Activated naive CD8-positive, alpha-beta T cell treated with anti-CD3 and anti-CD28 coated beads, Interleukin-2, amount 50 U/mL, for 24 hours (primary cell): ENCODE measurements around the gene FYTTD1.
A peak's percentile ranks its signal among the peaks of the same experiment; 100 is the strongest.
"Not testable (repeated sequence)": the region's sequence is repeated elsewhere in the genome, so short reads cannot be mapped to it uniquely, and the experiment has no call there.

ENCODE experiments used
- ATAC-seq: fragments of 150-1000 bp; cut with Tn5 transposase; one replicate; pipeline ENCODE4 v1.10.0; 2021
- DNase-seq: peaks from one replicate; pipeline ENCODE4 v3.0.0; 2021
- H3K27ac Mint-ChIP-seq: one replicate; pipeline ENCODE4 v1.8.0; 2021; ENCODE audit warnings: mild to moderate bottlenecking, mixed read lengths
- H3K27me3 Mint-ChIP-seq: one replicate; pipeline ENCODE4 v1.8.0; 2021; ENCODE audit warnings: mixed read lengths
- H3K36me3 Mint-ChIP-seq: one replicate; pipeline ENCODE4 v1.8.0; 2021; ENCODE audit warnings: low read depth, mixed read lengths
- H3K4me1 Mint-ChIP-seq: one replicate; pipeline ENCODE4 v1.8.0; 2021; ENCODE audit warnings: mixed read lengths
- H3K4me3 Mint-ChIP-seq: one replicate; pipeline ENCODE4 v1.8.0; 2021; ENCODE audit warnings: mild to moderate bottlenecking, moderate library complexity, mixed read lengths
- H3K9me3 Mint-ChIP-seq: one replicate; pipeline ENCODE4 v1.8.0; 2021; ENCODE audit warnings: mixed read lengths

Gene FYTTD1

GRCh38 chr3:197749601-197750395 is at the start of gene FYTTD1:
FYTTD1 (plus strand) TSS chr3:197749883; CDS start chr3:197749972, 89 bp downstream.
- Mint-ChIP-seq H3K4me1 (peaks cover 42% of the 10 kb centered on the region), H3K9me3 (no peaks in the 10 kb centered on the region), H3K27me3 (no peaks in the 10 kb centered on the region), H3K36me3 (no peaks in the 10 kb centered on the region), H3K27ac (peak within 1 kb of the TSS; percentile 87), H3K4me3 (peak within 1 kb of the TSS; percentile 95)
- peak; percentile 85 for DNase-seq
- peak; percentile 83 for ATAC-seq

DNA sequence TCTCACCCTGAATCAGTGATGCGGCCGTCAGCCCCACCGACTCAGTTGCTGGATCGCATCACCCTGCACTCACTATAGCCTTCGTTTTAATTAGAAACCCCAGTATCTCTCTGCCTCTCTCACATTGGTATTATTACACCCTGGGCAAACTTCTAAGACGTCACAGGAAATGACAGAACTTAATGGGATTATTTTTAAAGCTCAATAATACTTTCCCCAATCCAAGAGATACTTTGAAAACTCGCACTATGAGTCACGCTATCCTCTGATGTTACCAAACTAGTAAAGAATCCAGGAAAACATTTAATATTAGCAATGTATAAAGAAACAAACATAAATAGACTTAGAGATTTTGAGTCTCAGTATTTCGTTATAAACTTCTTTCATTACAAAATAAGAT is 49.6 kb upstream of the FYTTD1 start:
- no peak for ATAC-seq
- Mint-ChIP-seq H3K4me1 (no peaks in the 10 kb centered on the region), H3K27me3 (no peaks in the 10 kb centered on the region), H3K36me3 (peaks cover 57% of the 10 kb centered on the region), H3K27ac (no peak overlapping the region), H3K4me3 (no peak overlapping the region), H3K9me3 (no peaks in the 10 kb centered on the region)
- DNase-seq: no peak

DNA sequence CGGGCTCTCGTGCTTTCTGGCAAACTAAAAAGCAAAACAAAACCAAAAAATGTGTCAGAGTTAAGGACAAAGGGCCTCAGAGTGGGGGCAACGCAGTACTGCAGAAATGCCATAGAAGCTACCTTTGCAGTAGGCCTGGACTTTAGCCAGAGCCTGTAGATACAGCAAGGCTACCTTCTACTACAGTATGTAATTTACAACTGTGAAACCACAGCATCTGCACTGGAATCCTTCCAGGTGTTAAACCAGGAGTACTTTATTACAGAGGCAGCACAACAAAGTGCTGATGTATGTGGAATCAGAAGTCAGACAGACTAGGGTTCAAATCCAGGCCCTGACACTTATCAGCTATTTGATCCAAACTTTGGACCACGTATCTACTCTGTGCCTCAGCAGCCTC is 47.8 kb upstream of the FYTTD1 start:
- Mint-ChIP-seq H3K4me1 (no peaks in the 10 kb centered on the region), H3K9me3 (no peaks in the 10 kb centered on the region), H3K36me3 (peaks cover 46% of the 10 kb centered on the region), H3K27me3 (no peaks in the 10 kb centered on the region), H3K27ac (peak overlapping the region; percentile 59), H3K4me3 (no peak overlapping the region)
- ATAC-seq: no peak
- DNase-seq: no peak

DNA sequence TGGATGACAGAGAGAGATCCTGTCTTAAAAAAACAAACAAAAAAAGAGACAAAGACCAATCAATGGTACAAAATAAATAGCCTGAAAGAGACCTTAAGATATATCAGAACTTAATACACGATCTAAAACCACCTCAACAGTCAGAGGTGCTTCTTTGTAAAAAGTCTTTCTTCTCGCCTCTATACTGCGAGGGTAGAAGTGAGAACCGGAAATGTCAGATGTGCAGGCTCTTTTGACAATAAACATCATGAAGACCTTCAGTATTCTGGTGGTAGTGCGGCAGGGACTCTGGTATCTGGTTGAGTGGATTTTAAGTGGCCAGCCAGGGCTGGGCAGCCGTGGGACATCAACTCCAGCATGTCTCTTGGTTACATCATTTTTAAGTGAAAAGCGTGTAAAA is 43.0 kb upstream of the FYTTD1 start:
- Mint-ChIP-seq H3K27ac (peak overlapping the region; percentile 42), H3K4me3 (no peak overlapping the region), H3K4me1 (peaks cover 10% of the 10 kb centered on the region), H3K36me3 (peaks cover 12% of the 10 kb centered on the region), H3K27me3 (no peaks in the 10 kb centered on the region), H3K9me3 (no peaks in the 10 kb centered on the region)
- ATAC-seq (no peak), DNase-seq (no peak)

GRCh38 chr3:197709135-197709534 is 40.5 kb upstream of the FYTTD1 start:
- DNase-seq: no peak
- no peak overlapping the region for H3K27ac Mint-ChIP-seq

GRCh38 chr3:197710965-197711364 is 38.7 kb upstream of the FYTTD1 start:
- not testable (repeated sequence) for ATAC-seq, H3K36me3 Mint-ChIP-seq, H3K27ac Mint-ChIP-seq, H3K4me3 Mint-ChIP-seq, DNase-seq, H3K9me3 Mint-ChIP-seq, H3K27me3 Mint-ChIP-seq
- peaks cover 42% of the 10 kb centered on the region for H3K4me1 Mint-ChIP-seq

More at GRCh38 chr3:197709135-197709534, 40.5 kb upstream of the FYTTD1 start:
- H3K9me3 Mint-ChIP-seq: no peaks in the 10 kb centered on the region
- no peak for ATAC-seq
- peaks cover 10% of the 10 kb centered on the region for H3K36me3 Mint-ChIP-seq
- no peak overlapping the region for H3K4me3 Mint-ChIP-seq
- H3K4me1 Mint-ChIP-seq: peaks cover 33% of the 10 kb centered on the region
- no peaks in the 10 kb centered on the region for H3K27me3 Mint-ChIP-seq

DNA sequence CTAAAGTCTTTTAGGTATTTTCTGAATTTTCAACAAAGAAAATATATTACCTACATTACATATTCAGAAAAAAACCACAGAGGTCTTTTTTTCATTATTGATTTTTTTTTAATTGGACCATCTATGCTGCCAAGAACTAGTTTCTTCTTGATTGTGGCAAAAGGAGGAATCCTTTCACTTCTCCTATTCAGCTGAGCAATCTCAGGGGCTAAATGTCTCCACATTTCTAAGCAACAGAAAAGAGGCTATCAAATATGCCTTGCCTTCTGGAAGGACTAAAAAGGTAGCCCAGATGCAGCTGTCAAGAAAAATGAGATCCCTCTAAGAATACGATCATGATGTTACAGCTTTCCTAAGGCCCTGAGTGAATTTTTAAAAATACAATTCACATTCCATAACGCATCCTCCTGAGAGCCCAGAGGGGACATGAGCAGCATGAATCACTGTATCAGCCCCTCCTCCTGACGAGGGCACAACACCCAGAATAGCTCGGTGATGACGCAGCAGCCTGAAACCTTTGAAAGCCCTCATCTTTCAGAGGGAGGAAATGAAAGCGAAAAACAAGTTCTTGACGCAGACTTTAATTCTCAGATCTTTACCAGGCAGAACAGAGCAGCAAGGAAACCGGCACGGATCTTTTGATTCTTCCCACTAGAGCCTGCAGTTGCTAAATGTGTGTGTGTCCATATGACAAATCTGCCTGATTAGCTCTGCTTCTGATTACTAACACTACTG is 37.5 kb upstream of the FYTTD1 start:
- Mint-ChIP-seq H3K9me3 (no peaks in the 10 kb centered on the region), H3K4me3 (peak overlapping the region; percentile 73), H3K27ac (peak overlapping the region; percentile 94), H3K27me3 (no peaks in the 10 kb centered on the region), H3K36me3 (peaks cover 8% of the 10 kb centered on the region), H3K4me1 (peaks cover 42% of the 10 kb centered on the region)
- ATAC-seq: peak; percentile 99
- peak; percentile 83 for DNase-seq

DNA sequence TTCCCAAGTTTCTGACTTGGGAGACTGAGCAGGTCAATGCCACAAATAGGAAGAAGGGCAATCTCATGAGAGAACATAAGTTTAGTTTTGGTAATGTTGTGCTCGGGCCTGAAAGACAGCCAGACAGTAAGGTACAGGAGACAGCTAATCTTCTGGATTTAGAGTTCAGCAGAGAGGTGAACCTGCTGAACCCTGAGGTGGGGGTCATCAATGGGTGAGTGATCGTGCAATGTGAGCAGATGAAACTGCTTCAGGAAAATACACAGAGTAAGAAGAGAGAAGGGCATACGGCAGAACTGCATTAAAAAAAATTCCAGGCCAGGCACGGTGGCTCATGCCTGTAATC is 36.2 kb upstream of the FYTTD1 start:
- DNase-seq (no peak), ATAC-seq (no peak)
- H3K36me3 Mint-ChIP-seq: peaks cover 16% of the 10 kb centered on the region
- no peaks in the 10 kb centered on the region for H3K27me3 Mint-ChIP-seq
- H3K4me3 Mint-ChIP-seq: peak overlapping the region; percentile 35
- peaks cover 42% of the 10 kb centered on the region for H3K4me1 Mint-ChIP-seq
- H3K27ac Mint-ChIP-seq: peak overlapping the region; percentile 64
- H3K9me3 Mint-ChIP-seq: no peaks in the 10 kb centered on the region

DNA sequence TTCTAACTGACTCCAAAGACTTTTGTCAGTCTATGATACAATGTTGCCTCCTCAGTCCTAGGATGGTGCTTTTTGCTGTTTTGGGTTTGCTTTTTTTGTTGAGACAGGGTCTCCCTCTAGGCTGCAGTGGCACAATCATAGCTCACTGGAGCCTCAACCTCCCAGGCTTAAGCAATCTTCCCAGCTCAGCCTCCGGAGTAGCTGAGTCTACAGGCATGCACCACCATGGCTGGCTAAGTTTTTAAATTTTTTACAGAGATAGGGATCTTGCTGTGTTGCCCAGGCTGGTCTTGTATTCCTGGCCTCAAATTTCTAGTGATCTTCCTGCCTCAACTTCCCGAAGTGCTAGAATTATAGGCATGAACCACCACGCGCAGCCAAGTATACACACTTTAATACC is 35.4 kb upstream of the FYTTD1 start:
- Mint-ChIP-seq H3K9me3 (no peaks in the 10 kb centered on the region), H3K36me3 (peaks cover 14% of the 10 kb centered on the region), H3K4me3 (no peak overlapping the region), H3K4me1 (peaks cover 38% of the 10 kb centered on the region), H3K27ac (peak overlapping the region; percentile 41), H3K27me3 (no peaks in the 10 kb centered on the region)
- DNase-seq (no peak), ATAC-seq (no peak)

GRCh38 chr3:197718891-197719290 is 30.8 kb upstream of the FYTTD1 start:
- peaks cover 28% of the 10 kb centered on the region for H3K36me3 Mint-ChIP-seq
- no peak for ATAC-seq
- peaks cover 12% of the 10 kb centered on the region for H3K4me1 Mint-ChIP-seq

DNA sequence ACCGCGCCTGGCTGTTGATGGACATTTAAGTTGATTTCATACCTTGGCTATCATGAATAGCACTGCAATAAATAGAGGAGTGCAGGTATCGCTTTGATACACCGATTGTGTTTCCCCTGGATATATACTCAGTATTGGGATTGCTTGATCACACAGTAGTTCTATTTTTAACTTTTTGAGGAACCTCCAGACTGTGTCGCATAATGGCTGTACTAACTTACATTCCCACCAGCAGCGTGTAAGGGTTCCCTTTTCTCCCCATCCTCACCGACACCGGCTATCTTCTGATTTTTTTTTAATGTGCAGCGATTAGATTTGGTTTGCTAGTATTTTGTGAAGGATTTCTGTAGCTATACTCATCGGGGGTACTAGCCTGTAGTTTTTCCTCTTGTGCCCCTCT is 29.0 kb upstream of the FYTTD1 start:
- Mint-ChIP-seq H3K36me3 (peaks cover 28% of the 10 kb centered on the region), H3K27ac (no peak overlapping the region), H3K9me3 (peaks cover 14% of the 10 kb centered on the region), H3K4me1 (peaks cover 2% of the 10 kb centered on the region), H3K27me3 (no peaks in the 10 kb centered on the region), H3K4me3 (no peak overlapping the region)
- DNase-seq: no peak
- no peak for ATAC-seq

More at GRCh38 chr3:197718891-197719290, 30.8 kb upstream of the FYTTD1 start:
- no peak overlapping the region for H3K27ac Mint-ChIP-seq
- no peak for DNase-seq
- no peak overlapping the region for H3K4me3 Mint-ChIP-seq
- H3K9me3 Mint-ChIP-seq: peaks cover 14% of the 10 kb centered on the region
- no peaks in the 10 kb centered on the region for H3K27me3 Mint-ChIP-seq

GRCh38 chr3:197722734-197723133 is 26.9 kb upstream of the FYTTD1 start:
- ATAC-seq: no peak
- Mint-ChIP-seq H3K9me3 (peaks cover 14% of the 10 kb centered on the region), H3K4me3 (no peak overlapping the region), H3K27me3 (no peaks in the 10 kb centered on the region), H3K36me3 (peaks cover 24% of the 10 kb centered on the region), H3K4me1 (peaks cover 3% of the 10 kb centered on the region), H3K27ac (no peak overlapping the region)
- DNase-seq: no peak

- H3K36me3 Mint-ChIP-seq: peaks cover 12% of the 10 kb centered on the region
- peaks cover 22% of the 10 kb centered on the region for H3K4me1 Mint-ChIP-seq
- not testable (repeated sequence) for H3K27me3 Mint-ChIP-seq, H3K4me3 Mint-ChIP-seq, H3K9me3 Mint-ChIP-seq, DNase-seq, H3K27ac Mint-ChIP-seq
- peak; percentile 33 for ATAC-seq
These were observed 21.8 kb upstream of the FYTTD1 start for GRCh38 chr3:197727878-197728277.

DNA sequence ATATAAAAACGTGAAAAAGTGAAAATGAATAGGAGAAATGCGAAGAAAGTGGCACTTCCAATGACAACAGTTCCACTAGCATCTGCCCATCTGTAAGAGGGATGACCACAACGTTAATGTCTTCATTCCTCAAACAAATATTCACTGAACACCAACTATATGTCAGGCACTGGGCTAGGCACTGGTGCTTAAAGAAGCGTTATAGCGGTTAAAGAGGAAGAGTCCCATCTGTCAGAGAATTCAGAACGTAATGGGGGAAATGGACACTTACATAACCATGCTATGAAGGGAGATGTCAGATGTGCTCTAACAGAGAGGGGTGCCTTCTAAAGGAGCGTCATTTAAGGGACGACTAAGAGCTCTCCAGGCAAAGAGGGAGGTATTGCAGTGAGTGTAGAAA is 21.2 kb upstream of the FYTTD1 start:
- ATAC-seq: no peak
- Mint-ChIP-seq H3K9me3 (peaks cover 1% of the 10 kb centered on the region), H3K4me3 (no peak overlapping the region), H3K27me3 (no peaks in the 10 kb centered on the region), H3K4me1 (peaks cover 22% of the 10 kb centered on the region), H3K36me3 (peaks cover 11% of the 10 kb centered on the region), H3K27ac (no peak overlapping the region)
- DNase-seq: no peak

DNA sequence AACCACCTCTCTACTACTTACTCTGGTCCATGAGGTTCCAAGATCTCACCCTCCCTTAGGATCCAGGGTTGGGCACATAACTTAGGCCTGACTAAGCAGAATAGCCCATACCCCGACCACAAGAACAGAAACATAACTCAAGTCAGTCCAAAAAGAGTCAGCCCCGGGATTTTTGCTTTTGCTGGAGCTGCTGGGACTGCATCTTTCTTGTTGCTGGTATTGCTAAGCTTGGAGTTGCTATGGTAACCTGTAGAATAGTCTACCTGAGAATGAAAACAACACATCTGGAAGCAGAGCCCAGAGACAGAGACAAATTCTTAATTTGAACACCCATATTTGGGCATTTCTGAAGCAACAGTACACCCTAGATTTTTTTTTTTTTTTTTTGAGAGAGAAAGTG is 19.5 kb upstream of the FYTTD1 start:
- peaks cover 14% of the 10 kb centered on the region for H3K36me3 Mint-ChIP-seq
- H3K9me3 Mint-ChIP-seq: no peaks in the 10 kb centered on the region
- H3K4me3 Mint-ChIP-seq: no peak overlapping the region
- peaks cover 37% of the 10 kb centered on the region for H3K4me1 Mint-ChIP-seq
- peak; percentile 28 for ATAC-seq
- no peak for DNase-seq
- H3K27ac Mint-ChIP-seq: no peak overlapping the region
- no peaks in the 10 kb centered on the region for H3K27me3 Mint-ChIP-seq
